HS-5 (cell line): ENCODE data around the gene OR10C1.
"Not testable (repeated sequence)": the region's sequence is repeated elsewhere in the genome, so short reads cannot be mapped to it uniquely, and the experiment has no call there.

Experiments
- DNase-seq: peaks from one replicate; pipeline ENCODE4 v3.0.0-alpha.2; 2012; ENCODE audit warnings: low read depth

OR10C1 gene, protein sequence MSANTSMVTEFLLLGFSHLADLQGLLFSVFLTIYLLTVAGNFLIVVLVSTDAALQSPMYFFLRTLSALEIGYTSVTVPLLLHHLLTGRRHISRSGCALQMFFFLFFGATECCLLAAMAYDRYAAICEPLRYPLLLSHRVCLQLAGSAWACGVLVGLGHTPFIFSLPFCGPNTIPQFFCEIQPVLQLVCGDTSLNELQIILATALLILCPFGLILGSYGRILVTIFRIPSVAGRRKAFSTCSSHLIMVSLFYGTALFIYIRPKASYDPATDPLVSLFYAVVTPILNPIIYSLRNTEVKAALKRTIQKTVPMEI

DNA sequence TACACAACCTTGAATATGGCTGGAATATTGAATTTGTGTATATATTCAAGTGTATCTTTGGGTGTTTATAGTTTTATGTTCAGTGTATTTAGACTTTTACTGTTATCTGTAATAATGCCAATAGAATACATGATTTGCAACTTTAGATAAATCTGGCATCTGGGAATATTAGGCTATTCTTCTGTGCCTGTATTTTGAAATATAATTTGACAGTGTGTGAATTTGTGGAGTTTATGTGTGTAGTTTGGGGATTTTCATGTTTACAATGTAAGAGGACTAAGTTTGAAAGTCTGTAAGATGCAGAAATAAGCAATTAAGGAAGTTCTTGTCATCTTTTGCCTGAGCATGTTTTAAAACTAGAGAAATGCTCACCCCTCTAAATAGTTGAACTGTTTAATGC is at the start of gene OR10C1:
TSS of gene OR10C1 (plus strand) at position 301 of the 400 bp plus-strand sequence. CDS start 710 bp downstream, outside the sequence.
- DNase-seq: no peak

DNA sequence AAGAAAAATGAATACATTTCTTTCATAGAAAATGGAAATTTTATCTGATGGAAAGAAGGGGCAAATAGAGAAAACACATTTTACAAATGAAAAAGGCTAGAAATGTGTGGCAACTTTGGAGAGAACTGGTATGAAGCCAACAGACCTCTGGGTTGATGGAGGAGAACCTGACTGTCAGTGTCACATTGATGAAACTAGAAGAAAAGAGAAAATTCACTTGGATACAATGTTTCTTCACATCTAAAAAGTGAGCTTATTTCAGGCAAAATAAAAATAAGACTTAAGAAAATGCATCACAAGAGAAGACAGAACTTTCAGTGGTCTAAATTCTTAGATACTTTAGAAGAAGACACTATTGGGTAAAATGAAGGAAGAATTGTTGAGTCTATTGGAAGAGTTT is 43.8 kb upstream of the OR10C1 start, which contains the start of gene OR12D2:
TSS of gene OR12D2 (plus strand) at position 301 of the 400 bp plus-strand sequence. CDS start 1,069 bp downstream, outside the sequence.
- DNase-seq: no peak

DNA sequence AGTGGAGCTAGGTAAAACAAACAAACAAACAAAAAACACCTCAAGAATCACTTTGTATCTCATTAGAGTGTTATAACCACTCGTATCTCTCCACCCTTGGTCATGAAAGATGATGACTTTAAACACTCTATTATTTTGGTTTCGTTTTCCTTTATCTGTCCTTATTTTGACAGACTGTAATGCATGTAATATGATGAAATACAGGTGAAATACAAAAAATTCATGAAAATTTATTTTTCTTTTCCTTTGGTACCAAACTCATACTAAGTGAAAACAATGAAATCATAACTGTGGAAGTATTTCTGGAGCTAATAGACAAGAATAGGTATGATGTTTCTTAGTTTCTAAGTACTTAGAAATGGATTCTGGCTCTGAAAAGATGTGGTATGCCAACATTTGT is 39.6 kb upstream of the OR10C1 start:
- no peak for DNase-seq

DNA sequence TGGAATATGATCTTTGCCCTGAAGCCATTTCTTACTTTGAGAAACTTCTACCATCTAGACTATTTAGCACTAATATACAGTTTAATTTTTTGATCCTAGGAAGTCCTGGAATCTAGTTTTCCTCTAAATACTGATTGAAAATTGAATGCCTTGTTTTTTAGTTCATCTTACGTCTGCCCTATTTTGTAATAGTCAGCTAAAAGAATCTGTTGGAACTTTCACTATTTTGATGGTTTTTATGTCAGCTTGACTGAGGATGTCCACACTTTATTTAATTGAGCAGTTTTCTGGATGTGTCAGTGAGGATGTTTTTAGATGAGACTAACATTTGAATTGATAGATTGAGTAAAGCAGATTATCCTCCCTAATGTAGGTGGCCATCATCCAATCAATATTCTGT is 35.3 kb upstream of the OR10C1 start:
- no peak for DNase-seq

DNA sequence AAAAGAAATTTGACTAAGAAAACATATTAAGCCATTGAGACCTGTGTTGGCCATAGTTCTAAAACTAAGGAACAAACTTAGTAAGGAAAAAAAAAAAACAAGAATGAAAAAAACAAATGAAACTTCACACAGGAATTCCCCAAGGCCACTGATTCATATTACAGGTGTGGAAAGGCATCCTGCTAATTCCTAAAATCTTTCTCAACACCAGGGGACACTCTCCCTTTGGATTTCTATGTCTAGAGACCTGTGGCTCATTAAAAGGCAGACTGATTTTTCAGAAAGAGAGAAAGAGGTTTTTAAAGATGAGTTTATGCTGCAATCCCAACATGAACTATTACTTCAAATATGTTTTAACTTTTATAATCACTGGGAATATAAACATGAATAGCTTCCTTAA is 24.5 kb upstream of the OR10C1 start, which contains the start of gene OR12D1:
TSS of gene OR12D1 (plus strand) at position 341 of the 400 bp plus-strand sequence.
- DNase-seq: no peak

DNA sequence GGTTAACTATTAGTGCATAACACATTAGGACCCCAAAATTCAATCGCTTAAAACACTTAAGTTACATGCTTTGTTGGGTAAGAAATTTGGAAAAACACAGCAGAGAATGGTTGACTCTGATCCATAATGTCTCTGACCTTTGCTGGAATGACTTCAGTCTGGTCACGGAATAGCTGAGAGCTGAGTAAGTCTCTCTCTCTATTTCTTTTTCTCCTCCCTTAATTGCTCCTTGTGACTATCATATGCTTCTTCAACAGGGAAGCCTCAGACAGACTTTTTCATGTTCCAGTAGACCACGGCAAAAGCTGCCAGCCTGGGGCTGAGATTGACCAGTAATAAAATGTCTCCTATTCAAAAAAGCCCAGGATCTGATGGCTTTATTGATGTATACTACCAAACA is 19.6 kb upstream of the OR10C1 start:
- DNase-seq: peak; percentile 40

DNA sequence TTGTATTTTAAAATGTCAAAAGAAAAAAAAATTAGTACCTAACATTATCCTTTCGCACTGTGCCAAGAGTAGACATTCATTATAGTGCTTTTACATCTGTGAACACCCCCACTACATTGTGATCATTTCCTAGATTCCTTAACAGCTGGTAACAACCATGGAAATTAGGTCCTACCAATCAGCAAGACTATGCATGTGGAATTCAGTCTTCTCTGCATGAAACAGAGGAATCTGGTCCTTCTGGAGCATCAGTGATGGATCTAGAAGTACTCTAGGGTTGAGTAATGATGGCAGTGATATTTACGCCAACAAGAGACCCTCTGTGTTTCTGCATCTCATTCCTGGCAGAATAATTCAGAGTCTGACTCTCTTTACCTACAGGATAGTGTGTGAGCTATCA is 14.9 kb upstream of the OR10C1 start:
- DNase-seq: no peak

DNA sequence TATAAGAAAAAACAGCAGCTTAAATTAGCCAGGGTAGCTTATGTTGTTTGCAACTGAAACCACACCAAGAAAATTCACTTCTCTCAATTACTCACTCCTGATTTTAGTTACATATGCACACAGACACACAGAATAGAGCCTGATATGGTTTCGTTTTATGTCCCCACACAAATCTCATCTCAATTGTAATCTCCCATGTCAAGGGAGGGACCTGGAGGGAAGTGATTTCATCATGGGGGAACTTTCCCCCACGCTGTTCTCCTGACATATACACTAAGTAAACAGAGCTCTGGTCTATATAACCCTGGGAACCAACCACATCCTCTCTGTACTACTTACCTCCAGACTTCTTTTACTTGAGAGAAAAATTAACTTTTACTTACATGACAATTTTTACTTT is 14.5 kb upstream of the OR10C1 start:
- DNase-seq: no peak

DNA sequence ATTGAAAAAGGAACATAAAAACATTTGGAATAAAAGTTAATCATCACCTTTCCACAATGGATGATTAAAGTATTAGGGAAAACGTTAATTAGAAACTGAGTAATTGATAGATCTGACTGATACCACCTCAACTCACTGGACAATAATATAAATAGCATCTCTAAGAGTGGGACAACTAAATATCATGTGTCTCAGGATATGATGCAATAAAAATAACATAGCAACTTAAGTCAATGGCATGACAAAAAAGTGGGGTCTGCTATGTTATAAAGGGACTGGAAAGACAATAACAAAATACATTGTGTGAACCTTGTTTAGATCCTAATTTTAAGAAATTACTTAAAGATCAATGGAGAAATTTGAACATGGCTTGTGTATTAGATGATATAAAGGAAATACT is 14.0 kb upstream of the OR10C1 start:
- DNase-seq: no peak

DNA sequence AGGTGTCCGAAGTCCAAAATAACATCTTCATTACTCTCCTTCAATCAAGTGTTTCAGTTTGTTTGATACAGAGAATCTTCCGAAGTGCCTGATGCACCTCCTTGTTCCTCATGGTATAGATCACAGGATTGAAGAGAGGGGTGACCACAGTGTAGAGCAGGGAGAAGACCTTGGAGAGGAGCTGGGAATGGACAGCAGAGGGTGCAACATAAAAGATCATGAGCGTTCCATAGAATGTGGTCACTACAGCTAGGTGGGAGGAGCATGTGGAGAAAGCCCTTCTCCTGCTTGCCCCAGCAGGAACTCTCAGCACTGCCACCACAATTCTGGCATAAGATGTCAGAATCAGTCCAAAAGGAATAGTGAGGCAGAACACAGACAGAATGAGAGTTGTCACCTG is 12.5 kb upstream of the OR10C1 start:
- DNase-seq: no peak

DNA sequence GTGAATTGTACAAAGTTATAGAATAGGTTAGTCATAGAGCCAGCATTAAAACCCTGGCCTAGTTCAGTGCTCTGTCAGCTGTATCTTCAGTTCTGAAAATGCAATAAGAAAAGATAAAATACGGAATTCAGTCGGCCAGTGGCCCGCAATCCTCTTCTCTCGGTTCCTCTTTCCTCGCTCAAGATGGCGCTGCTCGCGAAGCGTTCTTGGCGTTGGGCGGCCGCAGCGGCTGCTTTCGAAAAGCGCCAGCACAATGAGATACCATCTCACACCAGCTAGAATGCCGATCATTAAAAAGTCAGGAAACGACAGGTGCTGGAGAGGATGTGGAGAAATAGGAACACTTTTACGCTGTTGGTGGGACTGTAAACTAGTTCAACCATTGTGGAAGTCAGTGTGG is 2.4 kb upstream of the OR10C1 start:
- not testable (repeated sequence) for DNase-seq

DNA sequence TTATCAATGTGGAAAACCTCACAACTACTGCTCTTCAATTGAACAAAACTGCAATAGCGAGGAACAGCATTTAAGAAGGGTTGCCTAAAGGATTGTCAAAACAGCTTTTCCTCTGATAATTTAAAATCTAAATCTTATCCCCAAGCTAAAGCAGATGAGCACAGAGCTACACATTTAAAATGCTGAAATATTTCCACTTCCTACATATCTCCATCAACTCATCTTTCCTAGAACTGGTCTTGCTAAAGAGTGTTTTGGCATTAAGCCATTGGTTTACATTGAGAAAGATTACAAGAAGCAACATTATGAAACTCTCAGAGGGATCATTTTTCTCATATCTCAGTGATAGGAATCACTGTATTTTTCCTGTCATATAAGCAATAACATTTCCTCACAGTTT is 3.6 kb downstream of the OR10C1 start:
- no peak for DNase-seq

DNA sequence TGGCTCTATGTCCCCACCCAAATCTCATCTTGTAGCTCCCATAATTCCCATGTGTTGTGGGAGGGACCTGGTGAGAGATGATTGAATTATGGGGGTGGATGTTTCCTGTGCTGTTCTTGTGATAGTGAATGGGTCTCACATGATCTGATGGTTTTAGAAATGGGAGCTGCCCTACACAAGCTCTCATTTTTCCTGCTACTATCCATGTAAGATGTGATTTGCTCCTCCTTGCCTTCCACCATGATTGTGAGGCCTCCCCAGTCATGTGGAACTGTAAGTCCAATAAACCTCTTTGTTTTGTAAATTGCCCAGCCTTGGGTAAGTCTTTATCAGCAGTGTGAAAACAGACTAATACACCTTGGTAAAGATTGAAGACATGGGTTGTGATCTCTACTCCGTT is 4.9 kb downstream of the OR10C1 start:
- DNase-seq: not testable (repeated sequence)

DNA sequence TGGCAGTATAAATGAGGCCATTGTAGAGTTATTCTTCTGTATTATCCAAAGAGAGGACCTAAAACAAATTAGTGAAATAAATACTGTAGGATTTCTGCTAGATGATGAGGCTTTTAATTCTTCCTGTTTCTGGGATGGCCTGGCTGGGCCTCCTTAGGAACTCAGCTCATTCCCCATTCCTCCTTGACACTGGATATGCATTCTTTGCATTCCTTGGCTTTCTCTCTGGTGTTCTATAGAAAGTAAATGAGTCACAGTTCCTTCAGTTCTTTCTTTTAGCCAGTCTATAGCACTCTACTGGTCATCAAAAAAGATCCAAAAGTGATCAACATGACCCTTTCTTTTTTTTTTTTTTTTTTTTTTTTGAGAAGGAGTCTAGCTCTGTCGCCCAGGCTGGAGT is 8.6 kb downstream of the OR10C1 start:
- DNase-seq: peak; percentile 82

DNA sequence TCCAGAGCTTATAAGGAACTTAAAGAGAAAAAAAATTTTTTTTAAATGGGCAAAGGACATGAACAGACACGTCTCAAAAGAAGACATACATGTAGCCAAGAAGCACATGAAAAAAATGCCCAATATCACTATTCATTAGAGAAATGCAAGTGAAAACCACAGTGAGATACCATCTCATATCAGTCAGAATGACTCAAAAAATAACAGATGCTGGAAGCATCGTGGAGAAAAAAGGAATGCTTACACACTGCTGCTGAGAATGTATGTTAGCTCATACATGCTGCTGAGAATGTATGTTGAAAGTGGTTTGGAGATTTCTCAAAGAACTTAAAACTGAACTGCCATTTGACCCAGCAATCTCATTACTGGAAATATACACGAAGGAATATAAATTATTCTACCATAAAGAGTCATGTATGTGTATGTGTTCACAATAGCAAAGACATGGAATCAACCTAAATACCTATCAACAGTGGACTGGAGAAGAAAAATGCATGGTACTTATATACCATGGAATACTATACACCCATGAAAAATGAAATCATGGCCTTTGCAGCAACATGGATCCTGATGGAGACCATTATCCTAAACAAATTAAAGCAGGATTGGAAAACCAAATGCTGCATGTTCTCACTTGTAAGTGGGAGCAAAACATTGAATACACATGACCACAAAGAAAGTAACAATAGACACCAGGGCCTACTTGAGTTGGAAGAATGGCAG is 12.5 kb downstream of the OR10C1 start:
- DNase-seq: peak; percentile 84

DNA sequence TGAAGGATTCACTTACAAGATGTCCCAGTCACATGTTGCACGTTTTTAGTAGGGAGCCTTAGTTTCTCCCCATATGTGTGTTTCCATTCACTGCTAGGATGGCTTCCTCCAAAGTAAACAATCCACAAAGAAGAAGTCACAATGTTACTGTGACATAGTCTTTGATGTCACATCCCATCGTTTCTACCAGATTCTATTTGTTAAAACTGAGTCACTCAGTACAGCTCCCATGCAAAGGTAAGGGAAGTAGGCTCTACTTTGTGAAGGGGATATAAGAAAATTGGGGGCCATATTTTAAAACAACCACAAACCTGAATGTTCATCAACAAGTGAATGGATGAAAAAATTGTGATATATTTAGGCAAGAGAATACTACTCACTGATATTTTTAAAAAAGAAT is 17.9 kb downstream of the OR10C1 start, which contains the start of the genes OR11A1 and OR2H1:
TSS of gene OR11A1 (minus strand) at position 101 of the 400 bp plus-strand sequence. CDS start 29,430 bp downstream, outside the sequence.
TSS of gene OR2H1 (plus strand) at position 185 of the 400 bp plus-strand sequence. CDS start 4,615 bp downstream, outside the sequence.
- DNase-seq: no peak

DNA sequence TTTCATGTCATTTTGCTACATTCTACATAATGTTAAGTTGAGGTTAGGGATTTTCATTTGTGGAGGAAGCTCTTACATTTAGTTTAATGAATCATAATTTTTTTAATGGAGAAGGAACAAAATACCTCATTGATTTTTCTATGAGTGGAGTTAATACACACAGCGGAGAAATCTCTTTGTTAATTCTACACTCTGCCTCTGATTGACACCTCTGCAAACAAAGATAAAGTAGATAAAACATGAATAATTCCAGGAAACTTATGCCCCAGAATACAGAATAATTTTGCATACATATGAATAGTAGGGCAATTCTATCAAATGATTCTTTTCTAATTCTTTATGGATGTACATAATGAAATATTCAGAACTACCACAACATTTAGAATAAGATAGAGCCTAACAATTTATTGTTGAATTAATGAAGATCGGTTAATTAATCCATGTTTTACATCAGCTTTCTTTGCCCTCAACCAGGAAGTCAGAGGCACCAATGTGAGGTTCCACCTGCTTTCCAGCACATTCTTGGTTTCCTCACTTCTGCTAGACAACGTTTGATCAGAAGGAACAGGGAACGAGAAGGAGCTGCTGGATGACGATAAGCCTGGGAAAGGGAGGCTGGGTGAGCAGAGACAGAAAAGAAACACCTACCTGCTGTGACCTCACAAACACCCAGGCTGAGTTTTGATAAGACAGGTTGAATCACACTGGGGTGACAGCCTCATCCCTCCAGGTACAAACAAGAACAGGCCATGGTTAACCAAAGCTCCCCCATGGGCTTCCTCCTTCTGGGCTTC is 22.1 kb downstream of the OR10C1 start:
- no peak for DNase-seq

DNA sequence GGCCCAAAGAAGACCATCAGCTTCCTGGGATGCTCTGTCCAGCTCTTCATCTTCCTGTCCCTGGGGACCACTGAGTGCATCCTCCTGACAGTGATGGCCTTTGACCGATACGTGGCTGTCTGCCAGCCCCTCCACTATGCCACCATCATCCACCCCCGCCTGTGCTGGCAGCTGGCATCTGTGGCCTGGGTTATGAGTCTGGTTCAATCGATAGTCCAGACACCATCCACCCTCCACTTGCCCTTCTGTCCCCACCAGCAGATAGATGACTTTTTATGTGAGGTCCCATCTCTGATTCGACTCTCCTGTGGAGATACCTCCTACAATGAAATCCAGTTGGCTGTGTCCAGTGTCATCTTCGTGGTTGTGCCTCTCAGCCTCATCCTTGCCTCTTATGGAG is 22.9 kb downstream of the OR10C1 start:
- DNase-seq: no peak

DNA sequence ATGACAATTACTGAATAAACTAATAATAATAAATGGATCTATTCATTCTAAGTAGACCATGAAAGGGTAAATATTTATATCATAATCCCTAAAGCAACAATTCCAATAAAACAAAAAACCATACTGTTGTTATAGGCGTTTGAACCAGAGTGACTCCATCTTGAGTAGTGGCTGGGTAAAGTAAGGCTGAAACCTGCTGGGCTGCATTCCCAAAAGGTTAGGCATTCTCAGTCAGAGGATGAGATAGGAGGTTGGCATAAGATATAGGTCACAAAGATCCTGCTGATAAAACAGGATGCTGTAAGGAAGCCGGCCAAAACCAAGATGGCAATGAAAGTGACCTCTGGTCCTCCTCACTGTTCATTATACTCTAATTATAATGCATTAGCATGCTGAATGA is 26.2 kb downstream of the OR10C1 start:
- DNase-seq: no peak

DNA sequence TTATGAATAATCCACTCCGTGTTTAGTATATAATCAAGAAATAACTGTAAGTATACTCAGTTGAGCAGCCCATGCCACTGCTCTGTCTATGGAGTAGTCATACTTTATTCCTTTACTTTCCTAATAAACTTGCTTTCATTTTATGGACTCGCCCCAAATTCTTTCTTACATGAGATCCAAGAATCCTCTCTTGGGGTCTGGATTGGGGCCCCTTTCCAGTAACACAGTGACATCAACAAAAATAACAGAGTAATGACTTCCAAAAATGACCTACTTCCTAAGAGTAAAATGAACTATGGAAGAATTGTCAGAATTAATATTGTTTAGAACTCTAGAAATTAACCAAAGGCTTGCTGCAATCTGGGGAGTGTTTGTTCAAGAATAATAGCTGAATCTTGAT is 26.7 kb downstream of the OR10C1 start:
- no peak for DNase-seq

DNA sequence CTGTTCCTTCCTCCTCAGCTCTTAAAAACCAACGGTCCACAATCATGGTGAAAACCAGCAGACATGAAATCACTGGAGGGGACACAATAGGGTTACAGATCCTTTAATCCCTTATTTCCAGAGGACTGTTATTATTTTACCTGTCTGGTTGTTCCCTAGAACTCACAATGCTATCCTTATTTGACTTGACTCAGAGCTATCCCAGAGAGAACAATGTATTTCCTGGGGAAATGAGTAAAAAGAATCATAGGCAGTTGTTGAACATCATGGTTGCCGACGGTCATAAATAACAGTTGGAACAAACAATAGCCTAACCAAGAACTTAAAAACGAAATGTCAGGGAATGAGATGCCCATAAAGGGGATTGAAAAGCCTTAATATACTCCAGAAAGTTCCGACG is 27.1 kb downstream of the OR10C1 start:
- no peak for DNase-seq

DNA sequence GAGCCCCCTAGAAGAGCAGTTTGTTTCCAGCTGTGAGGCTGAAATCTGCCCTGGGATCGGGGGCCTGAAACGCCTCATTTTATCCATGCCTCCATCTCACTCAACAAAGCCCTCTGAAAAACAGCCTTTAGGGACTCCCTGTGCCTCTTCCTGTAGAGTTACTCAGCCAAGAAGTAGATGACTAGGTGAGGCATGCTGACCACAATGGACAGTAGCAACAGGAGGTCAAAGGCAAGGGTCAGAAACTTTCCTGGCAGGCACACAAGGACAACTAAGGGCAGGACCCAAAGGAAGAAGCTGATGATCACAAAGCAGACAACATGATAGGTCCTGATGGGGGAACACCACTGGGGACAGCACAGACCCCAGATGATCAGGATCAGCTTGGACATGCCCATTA is 35.9 kb downstream of the OR10C1 start:
- no peak for DNase-seq
